BE2C (cell line): Measurements from ENCODE around the gene RRBP1.
A peak's percentile ranks its signal among the peaks of the same experiment; 100 is the strongest.

Experiments
- DNase-seq: peaks from one replicate; pipeline ENCODE4 v3.0.0-alpha.2; 2020
- H3K27me3 ChIP-seq: fragments of 250-450 bp; sonication (Bioruptor Pico); 2 replicates; pipeline ENCODE4 v1.5.1; 2020; ENCODE audit warnings: mild to moderate bottlenecking
- H3K36me3 ChIP-seq: fragments of 250-450 bp; sonication (Bioruptor Pico); 2 replicates; pipeline ENCODE4 v1.5.1; 2020; ENCODE audit warnings: mild to moderate bottlenecking
- H3K4me1 ChIP-seq: fragments of 250-450 bp; sonication (Bioruptor Pico); 2 replicates; pipeline ENCODE4 v1.5.1; 2020
- H3K4me3 ChIP-seq: 2 replicates; pipeline ENCODE4 v1.5.1; 2011; ENCODE audit warnings: low read depth, low read length
- H3K9me3 ChIP-seq: fragments of 250-450 bp; sonication (Bioruptor Pico); 2 replicates; pipeline ENCODE4 v1.5.1; 2020
- TF ChIP-seq, protein P1 (sequence below): IDR thresholded peaks from 2 replicates; pipeline ENCODE4 v1.5.1; 2012; ENCODE audit warnings: mild to moderate bottlenecking, low read depth, low read length

RRBP1 gene

DNA sequence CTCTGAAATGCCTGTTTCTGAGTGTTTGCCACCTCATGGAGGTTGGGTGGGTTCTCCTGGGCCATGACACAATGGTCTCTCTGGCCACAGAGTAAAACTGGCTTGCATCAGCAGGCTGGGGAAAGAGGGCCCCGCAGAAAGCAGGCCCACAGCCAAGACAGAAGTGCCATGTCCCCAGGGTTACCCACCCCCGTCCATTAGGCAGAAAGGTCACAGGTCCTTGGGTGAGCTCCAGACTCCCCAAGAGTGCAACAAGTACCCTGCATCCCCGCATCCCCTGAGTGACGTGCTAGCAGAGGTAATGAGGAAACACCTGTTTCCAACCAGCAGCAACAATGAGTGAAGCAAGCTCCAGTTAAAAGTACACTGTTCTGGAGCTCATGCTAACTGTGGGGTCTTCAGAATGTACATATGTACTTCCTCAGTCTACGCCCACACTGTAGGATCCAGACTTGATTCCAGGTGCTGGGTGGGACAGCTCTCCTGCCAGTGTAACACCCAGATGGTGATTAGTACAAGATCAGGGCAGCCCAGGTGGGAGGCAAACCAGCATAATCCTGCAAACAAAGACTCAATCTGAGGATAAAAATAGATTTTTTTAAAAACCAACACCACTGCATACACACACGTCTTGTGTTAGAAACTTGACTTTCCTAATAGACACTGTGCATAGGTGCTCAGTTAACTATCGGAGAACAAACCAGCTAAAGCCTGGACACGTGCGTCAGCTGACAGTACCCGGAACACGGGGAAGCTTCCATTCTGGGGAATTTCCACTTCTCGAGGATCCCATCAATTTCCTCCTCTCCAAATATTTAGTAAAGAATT, 31.5 kb downstream of the RRBP1 start:
- Histone ChIP-seq H3K36me3 (no peaks in the 10 kb centered on the region), H3K4me3 (no peak overlapping the region), H3K27me3 (no peaks in the 10 kb centered on the region), H3K9me3 (no peaks in the 10 kb centered on the region), H3K4me1 (peaks cover 9% of the 10 kb centered on the region)
- DNase-seq, result no peak
- TF ChIP-seq, protein P1, sequence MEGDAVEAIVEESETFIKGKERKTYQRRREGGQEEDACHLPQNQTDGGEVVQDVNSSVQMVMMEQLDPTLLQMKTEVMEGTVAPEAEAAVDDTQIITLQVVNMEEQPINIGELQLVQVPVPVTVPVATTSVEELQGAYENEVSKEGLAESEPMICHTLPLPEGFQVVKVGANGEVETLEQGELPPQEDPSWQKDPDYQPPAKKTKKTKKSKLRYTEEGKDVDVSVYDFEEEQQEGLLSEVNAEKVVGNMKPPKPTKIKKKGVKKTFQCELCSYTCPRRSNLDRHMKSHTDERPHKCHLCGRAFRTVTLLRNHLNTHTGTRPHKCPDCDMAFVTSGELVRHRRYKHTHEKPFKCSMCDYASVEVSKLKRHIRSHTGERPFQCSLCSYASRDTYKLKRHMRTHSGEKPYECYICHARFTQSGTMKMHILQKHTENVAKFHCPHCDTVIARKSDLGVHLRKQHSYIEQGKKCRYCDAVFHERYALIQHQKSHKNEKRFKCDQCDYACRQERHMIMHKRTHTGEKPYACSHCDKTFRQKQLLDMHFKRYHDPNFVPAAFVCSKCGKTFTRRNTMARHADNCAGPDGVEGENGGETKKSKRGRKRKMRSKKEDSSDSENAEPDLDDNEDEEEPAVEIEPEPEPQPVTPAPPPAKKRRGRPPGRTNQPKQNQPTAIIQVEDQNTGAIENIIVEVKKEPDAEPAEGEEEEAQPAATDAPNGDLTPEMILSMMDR, result no peak

DNA sequence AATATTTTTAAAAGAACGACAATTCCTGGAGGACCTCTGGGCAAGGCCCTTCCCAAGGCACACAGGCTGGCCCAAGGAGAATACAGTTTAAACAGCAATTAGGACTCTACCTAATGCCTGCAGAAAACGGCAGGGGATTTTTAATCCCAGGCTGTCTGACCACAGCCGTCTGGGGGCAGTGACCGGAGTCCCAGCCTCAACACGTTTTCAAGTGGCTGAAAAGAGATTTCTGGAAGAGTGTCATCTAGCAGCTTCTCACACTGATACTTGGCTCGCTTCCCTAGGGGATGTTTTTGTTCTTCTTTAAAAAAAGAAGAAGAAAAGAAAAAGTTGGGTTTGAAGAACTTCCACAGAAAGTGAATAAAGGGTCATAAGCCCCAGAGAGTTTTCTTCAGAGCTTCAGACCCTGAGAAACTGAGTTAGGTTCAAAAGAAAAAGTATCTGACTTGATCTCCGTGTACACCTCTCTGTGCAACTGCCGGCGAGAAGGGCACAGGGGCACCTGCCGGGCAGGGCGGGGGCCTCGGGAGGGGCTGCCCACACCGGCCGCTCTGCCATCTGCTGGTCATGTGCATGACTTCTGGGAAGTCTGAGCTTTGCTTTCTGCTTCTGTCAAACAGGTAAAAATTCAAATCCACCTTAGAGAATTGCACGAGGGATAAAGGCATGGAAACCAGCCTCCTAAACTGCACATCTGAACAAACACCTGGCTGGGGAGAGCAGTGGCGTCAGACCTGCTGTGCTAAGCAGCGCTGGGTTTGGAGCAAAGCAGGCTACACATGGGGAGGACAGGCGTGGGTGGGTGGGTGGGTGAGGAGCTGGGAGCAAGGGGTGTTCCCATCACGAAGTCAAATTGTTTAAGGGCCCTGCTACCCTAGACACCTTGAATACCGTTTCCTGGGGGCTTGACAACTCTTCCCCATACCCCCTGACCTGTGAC, 33.0 kb downstream of the RRBP1 start:
- Histone ChIP-seq H3K36me3 (no peaks in the 10 kb centered on the region), H3K9me3 (no peaks in the 10 kb centered on the region), H3K4me3 (no peak overlapping the region), H3K27me3 (no peaks in the 10 kb centered on the region), H3K4me1 (peaks cover 9% of the 10 kb centered on the region)
- TF ChIP-seq, protein P1, result peak; percentile 50
- DNase-seq, result no peak

DNA sequence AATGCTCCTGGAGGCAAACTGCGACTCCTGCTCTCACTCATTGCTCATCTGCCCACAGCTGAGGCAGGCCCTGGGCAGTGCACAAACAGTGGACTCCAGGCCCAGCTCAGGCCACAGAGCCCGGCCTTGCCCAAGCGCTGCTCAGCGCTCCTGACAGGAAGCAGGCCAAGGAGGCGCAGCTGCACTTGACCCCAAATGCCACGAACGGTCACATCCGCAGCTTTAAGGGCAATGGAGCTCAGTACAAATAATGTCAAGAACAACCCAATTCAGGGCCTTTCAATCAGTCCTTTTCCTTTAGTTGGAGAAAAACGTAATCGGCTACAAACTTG, 33.8 kb downstream of the RRBP1 start:
- TF ChIP-seq, protein P1, result no peak

DNA sequence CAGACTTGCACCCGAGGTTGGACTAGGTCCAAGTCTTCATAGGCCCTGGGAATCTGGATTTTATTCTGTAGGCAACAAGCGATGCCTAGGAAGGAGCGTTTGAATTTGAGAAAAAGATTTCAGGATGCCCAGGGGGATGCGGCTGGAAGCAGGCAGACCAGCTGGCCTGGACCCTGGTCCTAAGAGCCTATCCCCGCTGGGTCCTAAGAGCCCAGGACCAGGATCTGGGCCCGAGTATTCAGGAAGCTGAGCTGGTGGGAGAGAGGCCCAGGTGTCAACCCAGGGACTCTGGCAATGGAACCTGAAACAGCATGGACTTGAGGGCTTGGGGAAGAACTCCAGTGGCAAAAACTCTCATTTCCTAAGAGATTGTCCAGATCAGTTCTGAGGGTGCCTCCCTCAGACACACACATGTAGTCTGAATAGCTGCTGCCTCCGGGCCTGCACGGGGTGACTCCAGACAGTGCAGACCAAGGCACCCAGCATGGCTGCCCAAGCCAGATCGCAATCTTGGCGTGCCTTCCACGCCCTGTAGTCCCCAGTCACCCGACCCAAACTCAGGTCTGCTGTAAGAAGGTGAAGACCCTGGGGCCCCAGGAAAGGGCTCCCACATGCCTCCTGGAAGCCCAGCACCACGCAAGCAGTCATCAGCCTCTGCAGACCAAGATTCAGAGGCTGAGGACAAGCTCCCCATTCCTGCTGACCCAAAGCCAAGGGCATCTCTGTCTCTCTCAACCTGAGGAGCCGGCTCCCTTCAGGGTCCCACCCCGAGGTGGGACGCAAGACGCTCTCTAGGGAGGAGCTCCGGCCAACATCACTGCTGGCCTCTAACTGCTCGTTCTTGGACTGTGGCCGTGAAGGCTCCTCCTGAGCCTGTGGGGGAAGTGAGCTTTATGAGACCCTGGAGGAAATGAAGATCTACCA, 34.4 kb downstream of the RRBP1 start:
- H3K4me1 ChIP-seq, result peaks cover 9% of the 10 kb centered on the region

More for the DNA sequence above, 33.8 kb downstream of the RRBP1 start:
- Histone ChIP-seq H3K9me3 (no peaks in the 10 kb centered on the region), H3K36me3 (no peaks in the 10 kb centered on the region), H3K27me3 (no peaks in the 10 kb centered on the region), H3K4me1 (peaks cover 9% of the 10 kb centered on the region), H3K4me3 (no peak overlapping the region)
- no peak for DNase-seq

DNA sequence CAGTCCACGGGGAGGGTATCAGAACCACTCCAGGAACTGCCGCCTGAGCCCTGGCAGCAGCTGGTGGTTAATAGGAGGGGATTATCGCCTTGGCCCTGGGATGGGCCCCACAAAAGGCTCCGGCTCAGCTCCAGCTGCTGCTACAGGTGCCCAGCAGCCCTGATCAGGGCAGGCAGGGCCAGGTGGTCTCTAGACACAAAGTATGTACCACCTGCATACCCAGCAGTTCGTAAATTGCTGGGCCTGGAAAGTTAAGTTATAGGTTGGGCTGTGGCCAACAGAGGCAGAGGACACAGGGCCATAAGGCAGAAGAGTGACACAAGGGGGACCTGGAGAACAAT, 35.1 kb downstream of the RRBP1 start:
- H3K9me3 ChIP-seq, result no peaks in the 10 kb centered on the region
- H3K4me3 ChIP-seq, result no peak overlapping the region
- H3K27me3 ChIP-seq, result no peaks in the 10 kb centered on the region
- no peak for DNase-seq
- peaks cover 9% of the 10 kb centered on the region for H3K4me1 ChIP-seq
- H3K36me3 ChIP-seq, result no peaks in the 10 kb centered on the region
- TF ChIP-seq, protein P1, result no peak

More for the DNA sequence above, 34.4 kb downstream of the RRBP1 start:
- Histone ChIP-seq H3K27me3 (no peaks in the 10 kb centered on the region), H3K9me3 (no peaks in the 10 kb centered on the region), H3K4me3 (no peak overlapping the region), H3K36me3 (no peaks in the 10 kb centered on the region)
- TF ChIP-seq, protein P1, result no peak
- DNase-seq, result no peak
